Measurements from ENCODE around the gene WDR55. TPM values are rescaled to one million over a fixed set of nuclear protein-coding genes. Genes with fewer than 3 reads are reported as not detected.

Gene WDR55
- total and polyA plus RNA-seq, 2 of the 13 experiments (the other 11 are each of a cell fraction or from before 2014, with no cell fraction given): 17.7 to 18.2 TPM

- TF ChIP-seq ISX (CRISPR knock-in tag; conservative IDR thresholded peaks at IDR 0.05) (no peak), ZNF878 (CRISPR knock-in tag; IDR thresholded peaks at IDR 0.05) (peak; percentile 50; the same call in 1 of the 2 replicates), ZNF75D (CRISPR knock-in tag; IDR thresholded peaks at IDR 0.05; ENCODE audit: borderline replicate concordance) (no peak), HNF4A (CRISPR knock-in tag; IDR thresholded peaks at IDR 0.05) (peak; percentile 83), ATF3 (CRISPR knock-in tag; IDR thresholded peaks at IDR 0.05) (0 out of 2 replicates have a peak, but pooled peaks have one; percentile 15), ZNF629 (CRISPR knock-in tag; conservative IDR thresholded peaks at IDR 0.05) (peak; percentile 76), NR2F6 (IDR thresholded peaks at IDR 0.05) (0 out of 2 replicates have a peak, but pooled peaks have one; percentile 30), NR2F6 (CRISPR knock-in tag; IDR thresholded peaks at IDR 0.05) (no peak), SOX6 (IDR thresholded peaks at IDR 0.05) (no peak), SOX6 (CRISPR knock-in tag; IDR thresholded peaks at IDR 0.05) (peak; percentile 8; the same call in 1 of the 2 replicates), HNF4G (IDR thresholded peaks at IDR 0.05; ENCODE audit: borderline replicate concordance, low read depth, low read length) (peak; percentile 76), HNF4G (CRISPR knock-in tag; IDR thresholded peaks at IDR 0.05; ENCODE audit: borderline replicate concordance, low read depth) (no peak), ATF7 (IDR thresholded peaks at IDR 0.05) (peak; percentile 44; the same call in 1 of the 2 replicates), ATF7 (CRISPR knock-in tag; IDR thresholded peaks at IDR 0.05) (no peak), SOX13 (IDR thresholded peaks at IDR 0.05) (no peak), SOX13 (CRISPR knock-in tag; conservative IDR thresholded peaks at IDR 0.05 in 1 of 2, IDR thresholded peaks at IDR 0.05 in 1 of 2) (peak in 1 of 2 experiments; percentile 24; a peak in 2 of 4 replicates), ZNF546 (CRISPR knock-in tag; conservative IDR thresholded peaks at IDR 0.05) (0 out of 2 replicates have a peak, but pooled peaks have one; percentile 45), GATAD2A (CRISPR knock-in tag; IDR thresholded peaks at IDR 0.05) (peak; percentile 51; the same call in 1 of the 2 replicates), DRAP1 (CRISPR knock-in tag; IDR thresholded peaks at IDR 0.05) (no peak), SNRNP70 (IDR thresholded peaks at IDR 0.05; ENCODE audit: low read depth, low read length) (no peak), MAX (IDR thresholded peaks at IDR 0.05) (0 out of 2 replicates have a peak, but pooled peaks have one; percentile 11)
- TF ChIP-seq, protein P1, sequence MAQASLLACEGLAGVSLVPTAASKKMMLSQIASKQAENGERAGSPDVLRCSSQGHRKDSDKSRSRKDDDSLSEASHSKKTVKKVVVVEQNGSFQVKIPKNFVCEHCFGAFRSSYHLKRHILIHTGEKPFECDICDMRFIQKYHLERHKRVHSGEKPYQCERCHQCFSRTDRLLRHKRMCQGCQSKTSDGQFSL (CRISPR knock-in tag; IDR thresholded peaks at IDR 0.05): no peak
- TF ChIP-seq, protein P2, sequence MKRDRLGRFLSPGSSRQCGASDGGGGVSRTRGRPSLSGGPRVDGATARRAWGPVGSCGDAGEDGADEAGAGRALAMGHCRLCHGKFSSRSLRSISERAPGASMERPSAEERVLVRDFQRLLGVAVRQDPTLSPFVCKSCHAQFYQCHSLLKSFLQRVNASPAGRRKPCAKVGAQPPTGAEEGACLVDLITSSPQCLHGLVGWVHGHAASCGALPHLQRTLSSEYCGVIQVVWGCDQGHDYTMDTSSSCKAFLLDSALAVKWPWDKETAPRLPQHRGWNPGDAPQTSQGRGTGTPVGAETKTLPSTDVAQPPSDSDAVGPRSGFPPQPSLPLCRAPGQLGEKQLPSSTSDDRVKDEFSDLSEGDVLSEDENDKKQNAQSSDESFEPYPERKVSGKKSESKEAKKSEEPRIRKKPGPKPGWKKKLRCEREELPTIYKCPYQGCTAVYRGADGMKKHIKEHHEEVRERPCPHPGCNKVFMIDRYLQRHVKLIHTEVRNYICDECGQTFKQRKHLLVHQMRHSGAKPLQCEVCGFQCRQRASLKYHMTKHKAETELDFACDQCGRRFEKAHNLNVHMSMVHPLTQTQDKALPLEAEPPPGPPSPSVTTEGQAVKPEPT (CRISPR knock-in tag; IDR thresholded peaks at IDR 0.05; ENCODE audit: low read depth): no peak
- TF ChIP-seq, protein P3, sequence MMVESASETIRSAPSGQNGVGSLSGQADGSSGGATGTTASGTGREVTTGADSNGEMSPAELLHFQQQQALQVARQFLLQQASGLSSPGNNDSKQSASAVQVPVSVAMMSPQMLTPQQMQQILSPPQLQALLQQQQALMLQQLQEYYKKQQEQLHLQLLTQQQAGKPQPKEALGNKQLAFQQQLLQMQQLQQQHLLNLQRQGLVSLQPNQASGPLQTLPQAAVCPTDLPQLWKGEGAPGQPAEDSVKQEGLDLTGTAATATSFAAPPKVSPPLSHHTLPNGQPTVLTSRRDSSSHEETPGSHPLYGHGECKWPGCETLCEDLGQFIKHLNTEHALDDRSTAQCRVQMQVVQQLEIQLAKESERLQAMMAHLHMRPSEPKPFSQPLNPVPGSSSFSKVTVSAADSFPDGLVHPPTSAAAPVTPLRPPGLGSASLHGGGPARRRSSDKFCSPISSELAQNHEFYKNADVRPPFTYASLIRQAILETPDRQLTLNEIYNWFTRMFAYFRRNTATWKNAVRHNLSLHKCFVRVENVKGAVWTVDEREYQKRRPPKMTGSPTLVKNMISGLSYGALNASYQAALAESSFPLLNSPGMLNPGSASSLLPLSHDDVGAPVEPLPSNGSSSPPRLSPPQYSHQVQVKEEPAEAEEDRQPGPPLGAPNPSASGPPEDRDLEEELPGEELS (CRISPR knock-in tag; IDR thresholded peaks at IDR 0.05): peak; percentile 38; the same call in 1 of the 2 replicates
These were observed 29.1 kb upstream of the WDR55 start (continued) for GRCh38 chr5:140635291-140636257.

Data from HepG2 (cell line).